ENCODE measurements around the gene APBA2.

DNA sequence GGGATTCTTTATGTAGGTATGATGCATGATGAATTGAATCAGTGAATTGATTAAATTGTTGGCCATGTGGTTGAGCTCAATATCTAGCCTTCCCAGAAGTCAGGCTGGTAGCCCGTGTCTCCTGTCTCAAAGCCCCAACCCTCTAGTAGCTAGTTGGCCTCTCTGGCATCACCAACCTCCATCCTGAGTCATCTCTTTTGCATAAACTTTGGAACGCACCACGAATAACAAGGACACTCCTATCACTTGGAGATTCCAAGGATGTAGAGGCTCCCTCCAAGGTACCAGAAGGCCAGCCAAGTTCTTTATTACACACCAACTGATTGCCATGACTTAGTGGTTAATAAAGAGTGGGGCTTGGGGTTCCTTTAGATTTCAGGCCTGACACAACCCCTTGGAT lies 148.4 kb downstream of the APBA2 start:
- TF ChIP-seq, protein P1, sequence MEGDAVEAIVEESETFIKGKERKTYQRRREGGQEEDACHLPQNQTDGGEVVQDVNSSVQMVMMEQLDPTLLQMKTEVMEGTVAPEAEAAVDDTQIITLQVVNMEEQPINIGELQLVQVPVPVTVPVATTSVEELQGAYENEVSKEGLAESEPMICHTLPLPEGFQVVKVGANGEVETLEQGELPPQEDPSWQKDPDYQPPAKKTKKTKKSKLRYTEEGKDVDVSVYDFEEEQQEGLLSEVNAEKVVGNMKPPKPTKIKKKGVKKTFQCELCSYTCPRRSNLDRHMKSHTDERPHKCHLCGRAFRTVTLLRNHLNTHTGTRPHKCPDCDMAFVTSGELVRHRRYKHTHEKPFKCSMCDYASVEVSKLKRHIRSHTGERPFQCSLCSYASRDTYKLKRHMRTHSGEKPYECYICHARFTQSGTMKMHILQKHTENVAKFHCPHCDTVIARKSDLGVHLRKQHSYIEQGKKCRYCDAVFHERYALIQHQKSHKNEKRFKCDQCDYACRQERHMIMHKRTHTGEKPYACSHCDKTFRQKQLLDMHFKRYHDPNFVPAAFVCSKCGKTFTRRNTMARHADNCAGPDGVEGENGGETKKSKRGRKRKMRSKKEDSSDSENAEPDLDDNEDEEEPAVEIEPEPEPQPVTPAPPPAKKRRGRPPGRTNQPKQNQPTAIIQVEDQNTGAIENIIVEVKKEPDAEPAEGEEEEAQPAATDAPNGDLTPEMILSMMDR (IDR thresholded peaks at IDR 0.05), result no peak
- no peak for TF ChIP-seq POLR2A (IDR thresholded peaks at IDR 0.05)
